NT2/D1 (cell line): ENCODE results near the gene DPH6.

Experiments
- SUZ12 ChIP-seq: IDR thresholded peaks from 2 replicates; pipeline ENCODE4 v1.6.1; 2011; ENCODE audit not compliant: insufficient read length, insufficient read depth; ENCODE audit errors: extremely low read depth
- YY1 ChIP-seq: IDR thresholded peaks from 2 replicates; pipeline ENCODE4 v1.6.1; 2011; ENCODE audit not compliant: insufficient read length, insufficient read depth
- ZNF274 ChIP-seq: IDR thresholded peaks from 2 replicates; pipeline ENCODE4 v1.6.1; 2011; ENCODE audit warnings: mild to moderate bottlenecking, low read depth, low read length

DNA sequence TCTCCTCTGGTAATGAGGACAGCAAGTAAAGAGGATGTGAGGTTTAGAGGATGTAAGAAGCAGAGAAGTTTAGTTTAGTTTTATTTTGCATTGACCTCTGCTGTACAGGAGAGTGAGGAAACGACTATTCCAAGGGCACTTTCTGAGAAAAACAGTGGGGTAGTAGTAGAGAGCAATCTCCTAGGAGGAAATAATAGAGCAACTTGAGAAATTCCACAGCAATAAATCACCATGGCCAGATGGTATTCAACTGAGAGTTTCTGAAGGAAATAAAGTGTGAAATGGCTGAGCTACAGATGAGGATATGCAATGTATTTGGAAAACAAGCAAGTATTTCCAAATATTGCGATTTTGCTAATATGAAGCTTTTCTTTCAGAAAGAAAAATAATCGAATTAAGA lies 118.9 kb downstream of the DPH6 start:
- TF ChIP-seq YY1 (no peak), SUZ12 (no peak), ZNF274 (no peak)
